H1 (cell line): ENCODE measurements around the gene ELP6. TPM values are rescaled to one million over a fixed set of nuclear protein-coding genes. Genes with fewer than 3 reads are reported as not detected.

ENCODE experiments used
- CTCF ChIA-PET: fragments of 300-600 bp; sonication (Branson Sonifier 250); formaldehyde crosslinking; loops from one replicate; lab custom pipeline; 2021; ENCODE audit not compliant: partially characterized antibody; lab: Charles Lee
- POLR2A ChIA-PET: fragments of 300-600 bp; sonication (Branson Sonifier 250); formaldehyde crosslinking; loops from one replicate; lab custom pipeline; 2021; ENCODE audit warnings: inconsistent platforms; ENCODE audit not compliant: partially characterized antibody; lab: Charles Lee
- DNase-seq, 2 experiments: peaks; one replicate each; pipeline versions ENCODE4 v3.0.0 to v3.0.0-alpha.2; 2010 to 2022; ENCODE audit warnings: low spot score in 2 of 2, low read depth in 1 of 2, mixed read lengths in 1 of 2
- FAIRE-seq: peaks from 2 replicates; lab custom pipeline; 2011; peaks lifted over from hg19 to GRCh38; lab: Jason Lieb, UNC
- H2AFZ ChIP-seq: 2 replicates; pipeline ENCODE4 v1.8.1; 2012; ENCODE audit warnings: low read length, inconsistent platforms
- H2AK5ac ChIP-seq: 2 replicates; pipeline ENCODE4 v1.6.1; 2013; ENCODE audit warnings: low read depth, low read length
- H2BK120ac ChIP-seq: replicated peaks from 2 replicates; pipeline ENCODE3; 2013; ENCODE audit warnings: low read depth, low read length, inconsistent platforms
- H2BK12ac ChIP-seq: 2 replicates; pipeline ENCODE4 v1.6.1; 2013; ENCODE audit warnings: low read depth, low read length
- H2BK15ac ChIP-seq: 2 replicates; pipeline ENCODE4 v1.6.1; 2013; ENCODE audit warnings: low read length
- H2BK20ac ChIP-seq: 2 replicates; pipeline ENCODE4 v1.6.1; 2013; ENCODE audit warnings: low read length
- H2BK5ac ChIP-seq: 2 replicates; pipeline ENCODE4 v1.6.1; 2013; ENCODE audit warnings: low read depth, low read length
- H3K14ac ChIP-seq: 2 replicates; pipeline ENCODE4 v1.6.1; 2013; ENCODE audit warnings: inconsistent platforms; ENCODE audit not compliant: insufficient read length
- H3K18ac ChIP-seq: 2 replicates; pipeline ENCODE4 v1.6.1; 2013; ENCODE audit warnings: low read length; ENCODE audit errors: extremely low read depth
- H3K23ac ChIP-seq: 2 replicates; pipeline ENCODE4 v1.6.1; 2013; ENCODE audit warnings: inconsistent platforms; ENCODE audit not compliant: insufficient read length
- H3K23me2 ChIP-seq: 2 replicates; pipeline ENCODE4 v1.6.1; 2013; ENCODE audit warnings: low read depth, low read length
- H3K27ac ChIP-seq: 2 replicates; pipeline ENCODE4 v1.6.1; 2011; ENCODE audit warnings: low read depth, low read length, inconsistent platforms
- H3K27me3 ChIP-seq, 4 experiments: replicated peaks in 1 of 4; 1 replicate in 1 of 4; 2 replicates in 3 of 4; pipeline versions ENCODE4 v1.6.1 to v1.8.1; 2011 to 2013; ENCODE audit warnings: low read length in 3 of 4, mild to moderate bottlenecking in 3 of 4, inconsistent platforms in 2 of 4, mixed read lengths in 2 of 4, moderate library complexity in 1 of 4; ENCODE audit not compliant: control insufficient read depth in 3 of 4, insufficient read depth in 3 of 4; ENCODE audit errors: extremely low read depth in 1 of 4
- H3K36me3 ChIP-seq, 4 experiments: 2 replicates each; pipeline versions ENCODE4 v1.6.1 to v1.8.1; 2011 to 2013; ENCODE audit warnings: mild to moderate bottlenecking in 4 of 4, low read length in 3 of 4, moderate library complexity in 2 of 4, control low read depth in 1 of 4, inconsistent platforms in 1 of 4; ENCODE audit not compliant: insufficient read depth in 4 of 4, control insufficient read depth in 2 of 4
- H3K4ac ChIP-seq: replicated peaks from 2 replicates; pipeline ENCODE3; 2013; ENCODE audit warnings: low read length, low read depth, mixed read lengths, inconsistent platforms; ENCODE audit not compliant: insufficient read length
- H3K4me1 ChIP-seq, 4 experiments: replicated peaks in 1 of 4; 1 replicate in 1 of 4; 2 replicates in 3 of 4; pipeline versions ENCODE4 v1.6.1 to v1.8.1; 2011 to 2013; ENCODE audit warnings: low read length in 3 of 4, inconsistent platforms in 2 of 4, mixed read lengths in 1 of 4; ENCODE audit not compliant: insufficient read depth in 4 of 4, control insufficient read depth in 3 of 4
- H3K4me2 ChIP-seq, 2 experiments: 2 replicates each; pipeline versions ENCODE4 v1.6.1 to v1.8.1; 2011 to 2013; ENCODE audit warnings: low read depth in 2 of 2, low read length in 2 of 2, control low read depth in 1 of 2, inconsistent platforms in 1 of 2, mild to moderate bottlenecking in 1 of 2; ENCODE audit not compliant: insufficient read depth in 1 of 2
- H3K4me3 ChIP-seq, 4 experiments: fragments of 200-600, 300-600 bp in 1 of 4; sonication (generic), shearing (Covaris generic), sonication (Bioruptor Twin) in 1 of 4; 2 replicates each; pipeline versions ENCODE4 v1.5.1 to v1.8.1; 2011 to 2016; ENCODE audit warnings: low read length in 4 of 4, low read depth in 3 of 4, control low read depth in 2 of 4, inconsistent platforms in 2 of 4, mild to moderate bottlenecking in 2 of 4, mixed read lengths in 1 of 4, moderate library complexity in 1 of 4; ENCODE audit not compliant: insufficient read depth in 2 of 4; ENCODE audit errors: extremely low read depth in 1 of 4
- H3K56ac ChIP-seq: replicated peaks from 2 replicates; pipeline ENCODE3; 2013; ENCODE audit warnings: low read depth, mild to moderate bottlenecking, mixed read lengths, low read length, inconsistent platforms; ENCODE audit not compliant: insufficient read length
- H3K79me1 ChIP-seq: 2 replicates; pipeline ENCODE4 v1.6.1; 2013; ENCODE audit warnings: low read depth, low read length, control low read depth
- H3K79me2 ChIP-seq, 2 experiments: 2 replicates each; pipeline versions ENCODE4 v1.6.1 to v1.8.1; 2012 to 2013; ENCODE audit warnings: low read length in 2 of 2, mild to moderate bottlenecking in 2 of 2, inconsistent platforms in 1 of 2; ENCODE audit not compliant: insufficient read depth in 2 of 2, control insufficient read depth in 1 of 2
- H3K9ac ChIP-seq, 4 experiments: replicated peaks in 1 of 4; 1 replicate in 1 of 4; 2 replicates in 3 of 4; pipeline versions ENCODE4 v1.6.1 to v1.8.1; 2011 to 2013; ENCODE audit warnings: low read depth in 3 of 4, low read length in 3 of 4, control low read depth in 2 of 4, mild to moderate bottlenecking in 2 of 4, moderate library complexity in 2 of 4, inconsistent platforms in 1 of 4; ENCODE audit errors: extremely low read depth in 1 of 4
- H3K9me3 ChIP-seq, 2 experiments: 2 replicates each; pipeline versions ENCODE4 v1.6.1 to v1.8.1; 2012 to 2013; ENCODE audit warnings: mild to moderate bottlenecking in 2 of 2, moderate library complexity in 2 of 2, control low read depth in 1 of 2, inconsistent platforms in 1 of 2, low read depth in 1 of 2, low read length in 1 of 2, mixed read lengths in 1 of 2; ENCODE audit not compliant: insufficient read depth in 2 of 2
- H4K20me1 ChIP-seq, 2 experiments: replicated peaks in 1 of 2; 2 replicates each; pipeline versions ENCODE3 to v1.8.1; 2011 to 2013; ENCODE audit warnings: inconsistent platforms in 2 of 2, low read length in 2 of 2, mild to moderate bottlenecking in 1 of 2; ENCODE audit not compliant: insufficient read depth in 2 of 2, control insufficient read depth in 1 of 2
- H4K5ac ChIP-seq: 2 replicates; pipeline ENCODE4 v1.6.1; 2013; ENCODE audit warnings: low read length, low read depth, mixed read lengths, inconsistent platforms; ENCODE audit not compliant: insufficient read length
- H4K8ac ChIP-seq: 2 replicates; pipeline ENCODE4 v1.8.0; 2013; ENCODE audit warnings: mild to moderate bottlenecking, moderate library complexity, low read length, inconsistent platforms; ENCODE audit not compliant: insufficient read depth; ENCODE audit errors: extremely low read depth
- H4K91ac ChIP-seq: replicated peaks from 2 replicates; pipeline ENCODE3; 2013; ENCODE audit warnings: low read length, mixed read lengths, inconsistent platforms; ENCODE audit not compliant: insufficient read length
- BACH1 ChIP-seq: IDR thresholded peaks from 2 replicates; pipeline ENCODE4 v1.6.1; 2012; ENCODE audit warnings: low read length, improper control_type of control experiment
- BCL11A ChIP-seq, 2 experiments: IDR thresholded peaks; one replicate each; pipeline ENCODE4 v1.6.1; 2011; ENCODE audit warnings: low read depth in 2 of 2, low read length in 2 of 2, mild to moderate bottlenecking in 2 of 2
- CBX8 ChIP-seq: fragments of 300-800, 300-1000 bp; sonication (generic); IDR thresholded peaks from 2 replicates; pipeline ENCODE4 v1.7.1; 2016; ENCODE audit warnings: low read depth, low read length, borderline replicate concordance
- GABPA ChIP-seq: IDR thresholded peaks from 2 replicates; pipeline ENCODE4 v1.6.1; 2011; ENCODE audit warnings: mild to moderate bottlenecking, low read length, moderate library complexity, borderline replicate concordance; ENCODE audit not compliant: insufficient read depth
- GTF2F1 ChIP-seq: IDR thresholded peaks from 2 replicates; pipeline ENCODE4 v1.6.1; 2012; ENCODE audit warnings: low read depth, low read length, improper control_type of control experiment, borderline replicate concordance
- HDAC6 ChIP-seq: IDR thresholded peaks from one replicate; pipeline ENCODE4 v1.7.1; 2012; ENCODE audit warnings: low read depth, mild to moderate bottlenecking, inconsistent platforms, low read length, moderate library complexity
- KDM5A ChIP-seq: fragments of 200-600 bp; IDR thresholded peaks from 2 replicates; pipeline ENCODE4 v1.7.1; 2012; ENCODE audit warnings: mild to moderate bottlenecking, low read length, inconsistent platforms, mixed read lengths
- MAX ChIP-seq: IDR thresholded peaks from 2 replicates; pipeline ENCODE4 v1.6.1; 2012; ENCODE audit warnings: inconsistent platforms
- RFX5 ChIP-seq: IDR thresholded peaks from 2 replicates; pipeline ENCODE4 v1.6.1; 2011; ENCODE audit warnings: low read depth, low read length, improper control_type of control experiment, borderline replicate concordance
- SAP30 ChIP-seq: fragments of 300-600 bp; sonication (generic); IDR thresholded peaks from 2 replicates; pipeline ENCODE4 v1.7.1; 2012; ENCODE audit warnings: low read length, moderate library complexity, mild to moderate bottlenecking, inconsistent platforms; ENCODE audit not compliant: insufficient read depth, insufficient replicate concordance
- SIN3A ChIP-seq, 2 experiments: IDR thresholded peaks in 1 of 2; conservative IDR thresholded peaks in 1 of 2; 2 replicates each; pipeline ENCODE4 v1.6.1; 2011 to 2012; ENCODE audit warnings: low read length in 2 of 2, improper control_type of control experiment in 1 of 2, low read depth in 1 of 2, mild to moderate bottlenecking in 1 of 2
- SIRT6 ChIP-seq: IDR thresholded peaks from one replicate; pipeline ENCODE4 v1.7.1; 2012; ENCODE audit warnings: low read length, inconsistent platforms
- TAF1 ChIP-seq: IDR thresholded peaks from 2 replicates; pipeline ENCODE4 v1.6.1; 2011; ENCODE audit warnings: mild to moderate bottlenecking, low read depth, low read length
- polyA plus RNA-seq, 7 experiments: library from polyadenylated mRNA; depleted of rRNA in 3 of 7; stranded (reverse) in 5 of 7; unstranded in 2 of 7; fragments of >200 nt in 5 of 7; fragments of 200-250 nt in 2 of 7; gene quantifications; 1 replicate in 5 of 7; 2 replicates in 1 of 7; 4 replicates in 1 of 7; pipeline versions ENCODE4 v1.2.1 to v1.2.3, GENCODE V29; 2011 to 2013; ENCODE audit warnings: missing spikeins in 2 of 7, mixed read lengths in 2 of 7
- total RNA-seq: library from RNA; stranded (reverse); fragmentation: NEBNext Ultra II Directional; extraction: Animal tissue kit (Norgen Biotek cat#: 25700); gene quantifications from 2 replicates; pipeline ENCODE4 v1.2.1, GENCODE V29; 2021

Gene ELP6
- total and polyA plus RNA-seq, 2 of the 8 experiments (the other 6 are each of a cell fraction or from before 2014, with no cell fraction given): 51.1 to 78.7 TPM

GRCh38 chr3:47478022-47478421 lies 35.5 kb downstream of the ELP6 start:
- POLR2A ChIA-PET: interaction anchor here (0.7 to 2.4 kb wide), 3 partner anchors 18 to 44 kb away, joined by 3 to 6 read pairs (median 4); no protein-coding TSS in a partner anchor

More at GRCh38 chr3:47478022-47478421, 35.5 kb downstream of the ELP6 start:
- H3K23me2 ChIP-seq: peaks cover 3% of the 10 kb centered on the region; the same call in 1 of the 2 replicates
- DNase-seq (no peak), FAIRE-seq (no peak)
- no peak overlapping the region; the same call in 1 of the 2 replicates for H2BK15ac ChIP-seq
- CTCF ChIA-PET: interaction anchor here (0.6 to 1.3 kb wide), 5 partner anchors 22 to 957 kb away, joined by 3 to 4 read pairs (median 3); no protein-coding TSS in a partner anchor
- no peak overlapping the region for H3K9ac ChIP-seq
- no peak overlapping the region for H3K4me3 ChIP-seq
- H3K56ac ChIP-seq: no peak overlapping the region
- peaks cover 6% of the 10 kb centered on the region; the same call in 1 of the 2 replicates for H3K79me1 ChIP-seq
- H3K23ac ChIP-seq: no peak overlapping the region
- no peaks in the 10 kb centered on the region for H3K27me3 ChIP-seq
- H2BK12ac ChIP-seq: peak overlapping the region; percentile 77; the same call in 1 of the 2 replicates
- no peaks in the 10 kb centered on the region for H3K36me3 ChIP-seq
- no peak overlapping the region for H3K18ac ChIP-seq
- no peak overlapping the region for H3K27ac ChIP-seq
- H2BK5ac ChIP-seq: no peak overlapping the region
- no peak overlapping the region for H4K8ac ChIP-seq
- peaks cover 3 to 17% (median 8%) of the 10 kb centered on the region in 4 experiments; a peak in 4 of 7 replicates for H3K4me1 ChIP-seq
- H2BK20ac ChIP-seq: 0 out of 2 replicates have a peak overlapping the region, but pooled peaks have one; percentile 48
- no peak overlapping the region for H4K5ac ChIP-seq
- H2BK120ac ChIP-seq: peak overlapping the region; percentile 79
- no peak overlapping the region for H4K91ac ChIP-seq
- no peak for TF ChIP-seq KDM5A
- TF ChIP-seq GTF2F1: no peak
- no peak for TF ChIP-seq SIN3A (conservative IDR thresholded peaks at IDR 0.05 in 1 of 2, IDR thresholded peaks at IDR 0.05 in 1 of 2; ENCODE audit: low read depth in 1 of 2, low read length in 2 of 2)
- TF ChIP-seq SAP30: no peak
- TF ChIP-seq SIRT6: no peak
- no peak for TF ChIP-seq GABPA
- no peak for TF ChIP-seq TAF1
- TF ChIP-seq MAX: no peak
- TF ChIP-seq BCL11A (IDR thresholded peaks at IDR 0.05; ENCODE audit: low read depth in 2 of 2, low read length in 2 of 2): no peak
- no peak for TF ChIP-seq BACH1
- TF ChIP-seq CBX8: no peak
- TF ChIP-seq HDAC6: no peak
- TF ChIP-seq RFX5: no peak
- H3K79me2 ChIP-seq: peaks cover 7 to 23% of the 10 kb centered on the region in 2 experiments
- peaks cover 0 to 5% of the 10 kb centered on the region in 2 experiments for H4K20me1 ChIP-seq
- H3K14ac ChIP-seq: no peak overlapping the region
- H3K4me2 ChIP-seq: no peak overlapping the region
- no peaks in the 10 kb centered on the region for H3K9me3 ChIP-seq
- no peak overlapping the region for H2AK5ac ChIP-seq
- H3K4ac ChIP-seq: peak overlapping the region; percentile 89
- no peak overlapping the region for H2AFZ ChIP-seq
